IMR-90 (cell line): ENCODE measurements around the gene HRH1. TPM values are rescaled to one million over a fixed set of nuclear protein-coding genes. Genes with fewer than 3 reads are reported as not detected.

ENCODE experiments used
- ATAC-seq: fragments of 200-7000 bp; cut with Tn5 transposase; 2 replicates; pipeline ENCODE4 v1.9.1; 2020; ENCODE audit warnings: low read depth, mild to moderate bottlenecking, moderate library complexity
- BruUV-seq: library from RNA; stranded (reverse); fragments of 400-500 nt; replicated peaks from 2 replicates; lab custom pipeline; 2021; lab: Mats Ljungman, UMichigan
- CTCF ChIA-PET: fragments of 300-600 bp; formaldehyde crosslinking; extraction: SDS; loops from one replicate; lab custom pipeline; 2021; ENCODE audit warnings: antibody characterized with exemption; lab: Yijun Ruan, JAX
- POLR2A ChIA-PET: fragments of 300-600 bp; sonication (Branson Sonifier 250); formaldehyde crosslinking; loops from one replicate; lab custom pipeline; 2022; ENCODE audit warnings: antibody characterized with exemption; ENCODE audit not compliant: unreplicated experiment; lab: Charles Lee
- DNase-seq: peaks from one replicate; pipeline ENCODE4 v3.0.0; 2013
- H2AFZ ChIP-seq: replicated peaks from 2 replicates; pipeline ENCODE3; 2013; ENCODE audit warnings: low read length, mild to moderate bottlenecking; ENCODE audit not compliant: poor library complexity
- H2AK5ac ChIP-seq: 2 replicates; pipeline ENCODE4 v1.6.1; 2013; ENCODE audit warnings: low read depth, low read length, inconsistent platforms
- H2AK9ac ChIP-seq: replicated peaks from 2 replicates; pipeline ENCODE3; 2013; ENCODE audit warnings: mild to moderate bottlenecking, low read depth, low read length, moderate library complexity; ENCODE audit not compliant: poor library complexity
- H2BK120ac ChIP-seq: 2 replicates; pipeline ENCODE4 v1.6.1; 2013; ENCODE audit warnings: low read depth, low read length, inconsistent platforms
- H2BK15ac ChIP-seq: 3 replicates; pipeline ENCODE4 v1.6.1; 2013; ENCODE audit warnings: low read depth, low read length, inconsistent platforms
- H2BK20ac ChIP-seq: 2 replicates; pipeline ENCODE4 v1.6.1; 2013; ENCODE audit warnings: low read depth, mild to moderate bottlenecking, inconsistent platforms, low read length, moderate library complexity
- H2BK5ac ChIP-seq: 2 replicates; pipeline ENCODE4 v1.6.1; 2013; ENCODE audit warnings: mild to moderate bottlenecking, low read depth, low read length, inconsistent platforms; ENCODE audit not compliant: poor library complexity, severe bottlenecking
- H3K14ac ChIP-seq: replicated peaks from 2 replicates; pipeline ENCODE4 v1.6.1; 2013; ENCODE audit warnings: low read depth, low read length, inconsistent platforms
- H3K18ac ChIP-seq: 2 replicates; pipeline ENCODE4 v1.6.1; 2013; ENCODE audit warnings: low read depth, low read length, control low read depth
- H3K23ac ChIP-seq: 2 replicates; pipeline ENCODE4 v1.6.1; 2013; ENCODE audit warnings: low read depth, low read length, inconsistent platforms
- H3K27ac ChIP-seq: 2 replicates; pipeline ENCODE4 v1.5.1; 2013; ENCODE audit warnings: mild to moderate bottlenecking, control low read depth, low read length; ENCODE audit not compliant: insufficient read depth
- H3K27me3 ChIP-seq: 2 replicates; pipeline ENCODE4 v1.6.1; 2013; ENCODE audit warnings: low read length; ENCODE audit not compliant: control insufficient read depth, insufficient read depth
- H3K36me3 ChIP-seq: 2 replicates; pipeline ENCODE4 v1.6.1; 2013; ENCODE audit warnings: low read length, mixed read lengths; ENCODE audit not compliant: control insufficient read depth, insufficient read depth
- H3K4ac ChIP-seq: 2 replicates; pipeline ENCODE4 v1.6.1; 2013; ENCODE audit warnings: low read depth, low read length, inconsistent platforms
- H3K4me1 ChIP-seq: 2 replicates; pipeline ENCODE4 v1.6.1; 2013; ENCODE audit warnings: low read length, mixed read lengths; ENCODE audit not compliant: control insufficient read depth, insufficient read depth
- H3K4me2 ChIP-seq: 2 replicates; pipeline ENCODE4 v1.6.1; 2013; ENCODE audit warnings: low read depth, mild to moderate bottlenecking, control low read depth, low read length, moderate library complexity
- H3K4me3 ChIP-seq: 2 replicates; pipeline ENCODE4 v1.5.1; 2013; ENCODE audit warnings: low read depth, mild to moderate bottlenecking, control low read depth, low read length, moderate library complexity; ENCODE audit not compliant: insufficient read depth
- H3K56ac ChIP-seq: 2 replicates; pipeline ENCODE4 v1.6.1; 2013; ENCODE audit warnings: low read length, inconsistent platforms; ENCODE audit not compliant: insufficient read depth; ENCODE audit errors: extremely low read depth
- H3K79me1 ChIP-seq, 2 experiments: 2 replicates each; pipeline ENCODE4 v1.6.1; 2013; ENCODE audit warnings: low read length in 2 of 2, inconsistent platforms in 1 of 2, low read depth in 1 of 2
- H3K9ac ChIP-seq: 2 replicates; pipeline ENCODE4 v1.6.1; 2013; ENCODE audit warnings: low read depth, low read length, control low read depth
- H3K9me1 ChIP-seq: 2 replicates; pipeline ENCODE4 v1.6.1; 2013; ENCODE audit warnings: low read length, inconsistent platforms; ENCODE audit not compliant: insufficient read depth
- H3K9me3 ChIP-seq: 2 replicates; pipeline ENCODE4 v1.6.1; 2013; ENCODE audit warnings: low read length; ENCODE audit not compliant: control insufficient read depth, insufficient read depth
- H4K20me1 ChIP-seq: 2 replicates; pipeline ENCODE4 v1.6.1; 2013; ENCODE audit warnings: low read length, inconsistent platforms; ENCODE audit not compliant: insufficient read depth
- H4K5ac ChIP-seq: 2 replicates; pipeline ENCODE4 v1.6.1; 2013; ENCODE audit warnings: mild to moderate bottlenecking, low read depth, low read length, control low read depth
- H4K8ac ChIP-seq, 2 experiments: 2 replicates each; pipeline ENCODE4 v1.6.1; 2013; ENCODE audit warnings: low read depth in 2 of 2, low read length in 2 of 2, control low read depth in 1 of 2, inconsistent platforms in 1 of 2
- H4K91ac ChIP-seq: 2 replicates; pipeline ENCODE4 v1.6.1; 2013; ENCODE audit warnings: low read depth, low read length, inconsistent platforms; ENCODE audit not compliant: insufficient read depth
- BHLHE40 ChIP-seq: fragments of 150-350 bp; IDR thresholded peaks from 2 replicates; pipeline ENCODE4 v1.6.1; 2016; ENCODE audit warnings: mild to moderate bottlenecking, low read depth, low read length
- CEBPB ChIP-seq: IDR thresholded peaks from 2 replicates; pipeline ENCODE4 v1.6.1; 2012; ENCODE audit warnings: low read depth, low read length, improper control_type of control experiment
- CHD1 ChIP-seq: IDR thresholded peaks from 2 replicates; pipeline ENCODE4 v1.6.1; 2012; ENCODE audit warnings: low read depth, low read length, improper control_type of control experiment
- FOS ChIP-seq: fragments of 150-350 bp; IDR thresholded peaks from 2 replicates; pipeline ENCODE4 v1.6.1; 2016; ENCODE audit warnings: low read depth, low read length
- MAFK ChIP-seq: IDR thresholded peaks from 2 replicates; pipeline ENCODE4 v1.6.1; 2012; ENCODE audit warnings: low read depth, low read length, improper control_type of control experiment
- MAZ ChIP-seq: IDR thresholded peaks from 2 replicates; pipeline ENCODE4 v1.6.1; 2012; ENCODE audit warnings: low read depth, mild to moderate bottlenecking, low read length, improper control_type of control experiment, moderate library complexity, borderline replicate concordance
- MXI1 ChIP-seq: IDR thresholded peaks from 2 replicates; pipeline ENCODE4 v1.6.1; 2012; ENCODE audit warnings: low read depth, mild to moderate bottlenecking, low read length, moderate library complexity, borderline replicate concordance
- NFE2L2 ChIP-seq: fragments of 150-350 bp; IDR thresholded peaks from 2 replicates; pipeline ENCODE4 v1.6.1; 2016; ENCODE audit warnings: low read depth, mild to moderate bottlenecking, low read length
- POLR2A ChIP-seq: IDR thresholded peaks from 2 replicates; pipeline ENCODE4 v1.6.1; 2012; ENCODE audit warnings: mild to moderate bottlenecking, low read depth, low read length
- RAD21 ChIP-seq: IDR thresholded peaks from 2 replicates; pipeline ENCODE4 v1.6.1; 2012; ENCODE audit warnings: low read length, improper control_type of control experiment
- RCOR1 ChIP-seq: IDR thresholded peaks from 2 replicates; pipeline ENCODE4 v1.6.1; 2012; ENCODE audit warnings: mild to moderate bottlenecking, low read length, improper control_type of control experiment; ENCODE audit not compliant: insufficient replicate concordance
- RFX5 ChIP-seq: IDR thresholded peaks from 2 replicates; pipeline ENCODE4 v1.8.0; 2012; ENCODE audit warnings: low read depth, mild to moderate bottlenecking, low read length, moderate library complexity
- SMC3 ChIP-seq: fragments of 150-350 bp; IDR thresholded peaks from 2 replicates; pipeline ENCODE4 v1.6.1; 2016; ENCODE audit warnings: low read depth, mild to moderate bottlenecking, antibody characterized with exemption, low read length, moderate library complexity
- USF2 ChIP-seq: fragments of 150-350 bp; IDR thresholded peaks from 2 replicates; pipeline ENCODE4 v1.6.1; 2017; ENCODE audit warnings: mild to moderate bottlenecking, antibody characterized with exemption, low read length, low read depth
- WGBS, 2 experiments: methylation state at CpG; one replicate each; pipeline versions ENCODE4 v1.1.5 to v1.1.7; 2013; ENCODE audit warnings: missing lambda C conversion rate in 2 of 2; ENCODE audit not compliant: insufficient read length in 1 of 2; ENCODE audit errors: extremely low coverage in 2 of 2; 5-methylcytosine and 5-hydroxymethylcytosine counted together
- dilution Hi-C: fragments of 300-500 bp; cut with HindIII; formaldehyde crosslinking; loops from one replicate; pipeline ENCODE4 v1.14.3; 2018; ENCODE audit warnings: low sequenced_read_pairs; ENCODE audit not compliant: unreplicated experiment
- in situ Hi-C: fragments of 300-500 bp; cut with MboI; formaldehyde crosslinking; loops from 3 replicates; pipeline ENCODE4 v1.14.3; 2019; ENCODE audit warnings: low sequenced_read_pairs, inconsistent platforms, mixed read lengths
- intact Hi-C: fragments of 100-400 bp; cut with micrococcal nuclease; formaldehyde crosslinking; loops from 2 replicates; pipeline ENCODE4 v1.10.0; 2022
- polyA plus RNA-seq, 3 experiments: library from polyadenylated mRNA; depleted of rRNA; stranded (reverse); fragments of >200 nt; gene quantifications; 2 replicates each; pipeline ENCODE4 v1.2.3, GENCODE V29; 2012; ENCODE audit warnings: low replicate concordance in 1 of 3
- total RNA-seq: library from RNA; depleted of rRNA; stranded (reverse); fragments of >200 nt; gene quantifications from 2 replicates; pipeline ENCODE4 v1.2.3, GENCODE V29; 2012
- TF ChIP-seq, protein P1 (sequence below): fragments of 150-350 bp; IDR thresholded peaks from 2 replicates; pipeline ENCODE4 v1.6.1; 2016; ENCODE audit warnings: low read depth, mild to moderate bottlenecking, low read length, moderate library complexity, borderline replicate concordance
- TF ChIP-seq, protein P2 (sequence below): conservative IDR thresholded peaks from 2 replicates; pipeline ENCODE4 v1.5.1; 2012; ENCODE audit warnings: mild to moderate bottlenecking, low read depth, low read length, improper control_type of control experiment

HRH1 gene
- total and polyA plus RNA-seq, 2 of the 4 experiments (the other 2 are of a cell fraction) = 7.6 to 16.1 TPM

GRCh38 chr3:11312166-11312565 lies 157.9 kb downstream of the HRH1 start:
- no peak overlapping the region for H2BK120ac ChIP-seq
- no peaks in the 10 kb centered on the region for H3K4me1 ChIP-seq
- peaks cover 28% of the 10 kb centered on the region for H3K36me3 ChIP-seq
- 0 out of 2 replicates have a peak, but pooled peaks cover under 1% of the 10 kb centered on the region for H3K9me1 ChIP-seq
- H3K14ac ChIP-seq = no peak overlapping the region
- H4K5ac ChIP-seq = no peak overlapping the region
- H2AFZ ChIP-seq = no peak overlapping the region
- no peak overlapping the region for H3K4ac ChIP-seq
- H3K79me1 ChIP-seq = no peaks in the 10 kb centered on the region
- H2BK5ac ChIP-seq = no peak overlapping the region
- DNase-seq (no peak), ATAC-seq (no peak)
- H3K4me3 ChIP-seq = no peak overlapping the region
- no CpG with 5 or more reads among the region's 5 CpGs for WGBS, 2 experiments
- no peak overlapping the region for H2AK9ac ChIP-seq
- in situ Hi-C loops = no loop called here
- no peaks in the 10 kb centered on the region for H3K9me3 ChIP-seq
- no TSS peak for BruUV-seq
- H2BK20ac ChIP-seq = no peak overlapping the region
- H3K18ac ChIP-seq = no peak overlapping the region
- no peak for TF ChIP-seq MAZ
- no peak for TF ChIP-seq MAFK
- TF ChIP-seq SMC3 = no peak
- TF ChIP-seq POLR2A = no peak
- TF ChIP-seq, protein P1, sequence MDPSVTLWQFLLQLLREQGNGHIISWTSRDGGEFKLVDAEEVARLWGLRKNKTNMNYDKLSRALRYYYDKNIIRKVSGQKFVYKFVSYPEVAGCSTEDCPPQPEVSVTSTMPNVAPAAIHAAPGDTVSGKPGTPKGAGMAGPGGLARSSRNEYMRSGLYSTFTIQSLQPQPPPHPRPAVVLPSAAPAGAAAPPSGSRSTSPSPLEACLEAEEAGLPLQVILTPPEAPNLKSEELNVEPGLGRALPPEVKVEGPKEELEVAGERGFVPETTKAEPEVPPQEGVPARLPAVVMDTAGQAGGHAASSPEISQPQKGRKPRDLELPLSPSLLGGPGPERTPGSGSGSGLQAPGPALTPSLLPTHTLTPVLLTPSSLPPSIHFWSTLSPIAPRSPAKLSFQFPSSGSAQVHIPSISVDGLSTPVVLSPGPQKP = no peak
- TF ChIP-seq NFE2L2 = no peak
- no peak for TF ChIP-seq BHLHE40
- no peak for TF ChIP-seq FOS
- no peak for TF ChIP-seq CHD1
- no peak for TF ChIP-seq RCOR1
- no peak for TF ChIP-seq RAD21
- no peak for TF ChIP-seq RFX5
- TF ChIP-seq CEBPB = no peak
- TF ChIP-seq MXI1 = no peak
- TF ChIP-seq, protein P2, sequence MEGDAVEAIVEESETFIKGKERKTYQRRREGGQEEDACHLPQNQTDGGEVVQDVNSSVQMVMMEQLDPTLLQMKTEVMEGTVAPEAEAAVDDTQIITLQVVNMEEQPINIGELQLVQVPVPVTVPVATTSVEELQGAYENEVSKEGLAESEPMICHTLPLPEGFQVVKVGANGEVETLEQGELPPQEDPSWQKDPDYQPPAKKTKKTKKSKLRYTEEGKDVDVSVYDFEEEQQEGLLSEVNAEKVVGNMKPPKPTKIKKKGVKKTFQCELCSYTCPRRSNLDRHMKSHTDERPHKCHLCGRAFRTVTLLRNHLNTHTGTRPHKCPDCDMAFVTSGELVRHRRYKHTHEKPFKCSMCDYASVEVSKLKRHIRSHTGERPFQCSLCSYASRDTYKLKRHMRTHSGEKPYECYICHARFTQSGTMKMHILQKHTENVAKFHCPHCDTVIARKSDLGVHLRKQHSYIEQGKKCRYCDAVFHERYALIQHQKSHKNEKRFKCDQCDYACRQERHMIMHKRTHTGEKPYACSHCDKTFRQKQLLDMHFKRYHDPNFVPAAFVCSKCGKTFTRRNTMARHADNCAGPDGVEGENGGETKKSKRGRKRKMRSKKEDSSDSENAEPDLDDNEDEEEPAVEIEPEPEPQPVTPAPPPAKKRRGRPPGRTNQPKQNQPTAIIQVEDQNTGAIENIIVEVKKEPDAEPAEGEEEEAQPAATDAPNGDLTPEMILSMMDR = no peak
- TF ChIP-seq USF2 = no peak
- POLR2A ChIA-PET = no interaction called here
- no peaks in the 10 kb centered on the region for H3K27me3 ChIP-seq
- H3K56ac ChIP-seq = no peak overlapping the region
- H4K8ac ChIP-seq = no peak overlapping the region
- no peak overlapping the region for H3K27ac ChIP-seq
- intact Hi-C loops = loop anchor here (2.0 kb wide), 1 partner anchor 21 kb away; no protein-coding TSS in a partner anchor
- H2BK15ac ChIP-seq = no peak overlapping the region
- no peak overlapping the region for H3K4me2 ChIP-seq
- H3K9ac ChIP-seq = no peak overlapping the region
- no peak overlapping the region for H3K23ac ChIP-seq
- CTCF ChIA-PET = interaction anchor here (1.1 to 1.2 kb wide), 3 partner anchors 11 to 157 kb away, joined by 3 to 6 read pairs (median 3); no protein-coding TSS in a partner anchor
- dilution Hi-C loops = no loop called here
- no peak overlapping the region for H2AK5ac ChIP-seq
- no peaks in the 10 kb centered on the region for H4K20me1 ChIP-seq
- no peak overlapping the region for H4K91ac ChIP-seq
